ENCODE data around the gene PERM1.
A peak's percentile ranks its signal among the peaks of the same experiment; 100 is the strongest.

PERM1 gene

GRCh38 chr1:941588-942383 is 40.1 kb downstream of the PERM1 start:
- 0 out of 2 replicates have a peak overlapping the region, but pooled peaks have one; percentile 15 for H3K4me3 ChIP-seq (replicated peaks; ENCODE audit: low read depth, low read length)
- TF ChIP-seq, protein P1, sequence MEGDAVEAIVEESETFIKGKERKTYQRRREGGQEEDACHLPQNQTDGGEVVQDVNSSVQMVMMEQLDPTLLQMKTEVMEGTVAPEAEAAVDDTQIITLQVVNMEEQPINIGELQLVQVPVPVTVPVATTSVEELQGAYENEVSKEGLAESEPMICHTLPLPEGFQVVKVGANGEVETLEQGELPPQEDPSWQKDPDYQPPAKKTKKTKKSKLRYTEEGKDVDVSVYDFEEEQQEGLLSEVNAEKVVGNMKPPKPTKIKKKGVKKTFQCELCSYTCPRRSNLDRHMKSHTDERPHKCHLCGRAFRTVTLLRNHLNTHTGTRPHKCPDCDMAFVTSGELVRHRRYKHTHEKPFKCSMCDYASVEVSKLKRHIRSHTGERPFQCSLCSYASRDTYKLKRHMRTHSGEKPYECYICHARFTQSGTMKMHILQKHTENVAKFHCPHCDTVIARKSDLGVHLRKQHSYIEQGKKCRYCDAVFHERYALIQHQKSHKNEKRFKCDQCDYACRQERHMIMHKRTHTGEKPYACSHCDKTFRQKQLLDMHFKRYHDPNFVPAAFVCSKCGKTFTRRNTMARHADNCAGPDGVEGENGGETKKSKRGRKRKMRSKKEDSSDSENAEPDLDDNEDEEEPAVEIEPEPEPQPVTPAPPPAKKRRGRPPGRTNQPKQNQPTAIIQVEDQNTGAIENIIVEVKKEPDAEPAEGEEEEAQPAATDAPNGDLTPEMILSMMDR (IDR thresholded peaks at IDR 0.05; ENCODE audit: low read depth, low read length, missing control alignments), result no peak
- no peak for DNase-seq (ENCODE audit: extremely low read depth, low read depth)

DNA sequence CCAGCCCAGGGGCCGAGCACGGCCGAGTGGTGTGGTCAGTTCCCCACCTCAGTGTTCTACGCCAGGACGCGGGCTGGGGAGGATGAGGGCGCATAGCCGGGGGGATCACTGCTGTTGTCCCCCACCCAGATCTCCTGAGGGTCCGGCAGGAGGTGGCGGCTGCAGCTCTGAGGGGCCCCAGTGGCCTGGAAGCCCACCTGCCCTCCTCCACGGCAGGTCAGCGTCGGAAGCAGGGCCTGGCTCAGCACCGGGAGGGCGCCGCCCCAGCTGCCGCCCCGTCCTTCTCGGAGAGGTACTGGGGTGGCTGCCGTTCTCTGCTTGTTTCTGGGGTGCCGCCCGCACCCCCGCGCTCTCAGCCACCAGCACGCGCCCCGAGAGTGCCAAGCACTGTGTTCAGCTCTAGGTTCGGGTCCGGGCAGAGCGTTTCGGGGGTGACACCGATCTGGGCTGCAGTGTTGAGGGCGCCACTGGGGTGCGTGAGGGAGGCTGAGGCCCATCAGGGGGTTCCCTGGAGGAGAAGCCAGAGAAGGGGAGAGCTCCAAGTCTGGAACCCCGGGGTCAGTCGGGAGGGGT is 40.8 kb downstream of the PERM1 start:
- TF ChIP-seq, protein P1 (IDR thresholded peaks at IDR 0.05; ENCODE audit: low read depth, low read length, missing control alignments), result no peak
- H3K4me3 ChIP-seq (replicated peaks; ENCODE audit: low read depth, low read length), result no peak overlapping the region
- DNase-seq (ENCODE audit: extremely low read depth, low read depth), result no peak

GRCh38 chr1:940107-941014 is 41.5 kb downstream of the PERM1 start:
- TF ChIP-seq, protein P1 (IDR thresholded peaks at IDR 0.05; ENCODE audit: low read depth, low read length, missing control alignments), result no peak
- H3K4me3 ChIP-seq (replicated peaks; ENCODE audit: low read depth, low read length), result peak overlapping the region; percentile 17; the same call in 1 of the 2 replicates
- DNase-seq (ENCODE audit: extremely low read depth, low read depth), result no peak

DNA sequence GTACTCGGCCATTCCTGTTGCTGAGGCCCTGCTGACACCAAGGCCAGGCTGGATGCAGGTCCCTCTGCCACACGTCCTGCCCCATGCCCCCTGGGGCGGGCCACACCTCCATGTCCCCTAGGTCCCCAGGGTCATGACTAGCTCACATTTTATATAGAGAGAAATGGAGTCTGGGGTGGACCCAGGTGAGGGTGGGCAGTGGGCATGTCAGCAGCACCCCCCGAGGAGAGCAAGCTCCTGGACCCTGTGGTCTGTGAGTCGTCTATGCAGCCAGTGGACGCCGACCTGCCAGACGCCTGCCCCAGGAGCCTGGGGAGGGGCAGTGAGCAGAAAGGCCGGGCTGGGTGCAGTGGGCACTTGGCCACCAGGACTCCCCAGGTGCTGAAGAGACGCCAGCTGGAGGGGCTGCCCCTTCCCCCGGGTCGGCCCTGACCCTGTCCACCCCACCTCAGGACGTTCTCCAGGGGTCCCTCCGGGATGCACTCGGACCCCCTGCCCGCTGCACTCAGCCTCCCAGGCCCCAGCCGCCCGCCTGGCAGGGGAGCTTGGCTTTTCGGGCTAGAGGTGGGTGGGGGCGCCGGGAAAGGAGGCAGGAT is 42.3 kb downstream of the PERM1 start:
- TF ChIP-seq, protein P1 (IDR thresholded peaks at IDR 0.05; ENCODE audit: low read depth, low read length, missing control alignments), result no peak
- DNase-seq (ENCODE audit: extremely low read depth, low read depth), result no peak
- no peak overlapping the region for H3K4me3 ChIP-seq (replicated peaks; ENCODE audit: low read depth, low read length)

GRCh38 chr1:938711-939489 is 43.0 kb downstream of the PERM1 start:
- H3K4me3 ChIP-seq (replicated peaks; ENCODE audit: low read depth, low read length), result no peak overlapping the region
- TF ChIP-seq, protein P1 (IDR thresholded peaks at IDR 0.05; ENCODE audit: low read depth, low read length, missing control alignments), result no peak
- no peak for DNase-seq (ENCODE audit: extremely low read depth, low read depth)
